HG02588 (cell line): Measurements from ENCODE around the gene ASTN2.

Experiments used
- ATAC-seq: cut with Tn5 transposase; IDR thresholded peaks from one replicate; pipeline ENCODE4 v1.9.1; 2021; ENCODE audit warnings: mild to moderate bottlenecking, moderate library complexity; ENCODE audit not compliant: unreplicated experiment

The ASTN2 gene

DNA sequence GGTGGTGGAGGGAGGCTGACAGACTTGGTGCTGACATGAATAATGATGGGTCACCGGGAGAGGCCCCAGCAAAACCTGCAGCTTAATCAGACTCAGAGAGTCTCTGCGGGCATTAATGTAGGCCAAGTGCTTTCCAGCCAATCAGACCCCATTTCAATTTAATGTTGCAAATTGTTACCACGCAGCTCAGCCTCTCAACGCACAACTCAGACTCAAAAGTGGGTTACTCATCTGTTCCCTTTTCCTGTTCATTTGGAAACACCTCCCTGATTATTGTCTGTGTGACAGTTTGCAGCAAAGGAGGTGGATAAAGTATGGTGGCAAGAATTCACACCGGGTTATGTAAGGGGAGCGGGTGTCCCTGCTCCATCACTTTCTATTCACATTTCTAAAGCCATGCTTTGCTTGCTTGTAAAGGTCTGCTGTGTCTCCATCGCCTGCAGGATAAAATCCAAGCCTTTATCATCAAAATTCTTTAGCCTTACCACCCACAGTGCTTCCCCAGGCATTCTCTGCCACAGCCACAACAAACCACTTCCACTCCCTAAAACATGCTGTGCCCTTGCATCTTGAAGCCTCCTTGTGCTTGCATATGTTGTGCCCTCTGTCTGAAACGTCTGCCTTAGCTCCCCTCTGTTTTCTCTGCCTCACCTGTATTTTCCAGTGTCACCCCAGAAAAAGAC, 156.5 kb downstream of the ASTN2 start:
- no peak for ATAC-seq

DNA sequence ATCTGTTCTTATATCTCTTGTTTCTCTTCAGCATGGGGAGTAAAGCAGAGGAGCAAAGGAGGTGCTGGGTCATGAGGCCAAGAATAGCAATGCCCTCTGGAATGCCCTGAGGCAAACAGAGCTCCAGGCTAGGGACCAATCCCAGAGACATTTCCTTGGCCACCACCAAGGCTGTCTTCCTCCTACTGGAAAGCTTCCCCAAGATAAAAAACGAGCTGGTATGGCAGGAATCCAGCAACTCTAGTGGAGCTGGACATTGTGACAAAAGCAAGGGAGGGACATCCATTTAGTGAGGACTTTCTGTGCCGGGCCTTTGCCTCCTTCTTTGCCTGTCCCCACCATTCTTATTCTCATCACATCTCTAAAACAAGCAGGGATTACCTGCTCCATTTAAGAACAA, 161.6 kb downstream of the ASTN2 start:
- ATAC-seq: no peak

DNA sequence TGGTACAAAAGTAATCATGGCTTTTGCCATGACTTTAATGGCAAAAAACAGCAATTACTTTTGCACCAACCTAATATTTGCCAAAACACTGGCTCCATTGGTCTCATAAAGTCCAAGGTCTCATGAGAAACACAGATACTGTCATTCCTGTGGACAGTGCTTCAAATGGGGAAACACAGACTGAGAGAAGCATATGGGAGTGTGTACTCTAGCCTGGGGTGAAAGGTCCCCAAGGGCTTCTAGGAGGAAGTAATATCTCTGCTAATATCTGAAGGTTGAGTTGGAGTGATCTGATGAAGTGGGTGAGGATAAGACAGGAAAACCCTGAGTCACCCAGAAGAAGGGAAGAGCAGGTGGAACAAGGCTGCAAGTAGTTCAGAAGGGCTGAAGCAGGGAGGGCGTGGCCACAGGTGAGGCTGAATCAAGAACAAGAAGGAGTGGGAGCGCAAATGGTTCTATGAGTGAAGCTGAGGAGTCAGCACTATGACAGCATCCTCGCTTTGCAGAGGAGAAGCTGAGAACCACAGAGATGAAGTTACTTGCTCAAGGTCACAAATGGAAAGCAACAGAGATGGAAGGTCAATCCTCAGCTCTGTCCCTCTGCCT, 164.1 kb downstream of the ASTN2 start:
- no peak for ATAC-seq

DNA sequence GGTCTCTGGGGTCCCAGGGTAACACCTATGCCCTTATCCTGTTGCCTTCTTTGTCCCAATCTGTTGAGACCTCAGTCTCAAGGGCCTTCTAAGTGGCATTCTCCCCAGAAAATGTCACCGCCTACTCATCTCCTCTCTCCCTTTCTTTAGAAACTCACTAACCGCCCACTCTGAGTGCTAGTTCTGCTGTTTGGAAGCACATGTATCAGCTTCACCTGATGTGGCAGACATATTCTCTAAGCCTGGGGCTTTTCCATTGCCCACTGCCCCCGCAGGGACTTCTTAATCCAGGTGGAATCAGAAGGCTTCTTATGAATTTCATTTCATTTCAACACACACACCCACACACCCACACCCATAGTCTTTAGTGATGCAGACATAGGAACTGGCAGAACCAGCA, 165.1 kb downstream of the ASTN2 start:
- ATAC-seq: no peak

DNA sequence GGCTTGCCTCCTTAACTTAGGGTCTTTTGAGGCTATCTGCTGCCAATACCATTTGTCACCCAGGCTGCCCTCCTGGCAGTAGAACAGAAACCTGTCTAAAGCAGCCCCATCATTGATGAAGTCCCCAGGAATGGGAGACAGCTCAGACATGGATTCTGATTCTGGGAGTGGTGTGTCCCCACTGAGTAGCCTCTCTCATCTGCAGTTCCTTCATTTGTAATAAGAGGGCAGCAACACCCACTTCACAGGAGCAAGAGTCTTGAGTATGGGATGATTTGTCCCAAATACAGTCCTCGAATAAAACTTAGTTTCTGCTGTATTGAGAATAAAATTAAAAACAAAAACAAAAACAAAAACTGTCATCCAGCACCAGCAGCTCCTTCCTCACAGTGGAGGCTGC, 167.6 kb downstream of the ASTN2 start:
- ATAC-seq: no peak

DNA sequence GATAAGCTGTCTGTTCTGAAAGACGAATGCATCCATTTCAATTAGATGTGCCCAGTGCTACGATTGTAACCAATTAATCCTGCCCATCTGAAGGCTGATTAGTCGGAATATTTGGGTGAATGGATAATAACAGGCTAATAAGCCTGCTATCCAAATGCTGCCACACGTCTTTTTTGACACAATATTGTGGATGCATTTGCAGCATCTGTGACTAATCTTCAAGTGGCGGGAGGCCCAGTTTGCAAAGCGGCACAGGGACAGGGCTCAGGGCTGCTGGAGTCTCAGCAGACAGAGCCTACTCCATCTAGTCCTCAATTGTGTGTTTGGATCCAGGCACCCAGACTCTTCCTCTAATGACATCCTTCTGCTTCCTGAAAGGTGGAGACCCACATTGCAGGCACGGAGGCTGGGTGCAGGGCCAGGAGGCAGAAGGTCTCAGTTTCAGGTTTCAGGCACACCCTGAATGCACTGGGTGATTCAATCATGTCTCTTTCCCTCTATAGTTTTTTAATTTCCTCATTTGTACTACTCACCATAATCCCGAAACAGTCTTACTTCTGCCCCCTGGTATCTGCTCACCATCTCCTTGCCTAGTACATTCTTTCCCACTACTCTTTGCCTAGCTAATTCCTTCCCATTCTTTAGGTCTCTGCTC, 169.6 kb downstream of the ASTN2 start:
- ATAC-seq: no peak

DNA sequence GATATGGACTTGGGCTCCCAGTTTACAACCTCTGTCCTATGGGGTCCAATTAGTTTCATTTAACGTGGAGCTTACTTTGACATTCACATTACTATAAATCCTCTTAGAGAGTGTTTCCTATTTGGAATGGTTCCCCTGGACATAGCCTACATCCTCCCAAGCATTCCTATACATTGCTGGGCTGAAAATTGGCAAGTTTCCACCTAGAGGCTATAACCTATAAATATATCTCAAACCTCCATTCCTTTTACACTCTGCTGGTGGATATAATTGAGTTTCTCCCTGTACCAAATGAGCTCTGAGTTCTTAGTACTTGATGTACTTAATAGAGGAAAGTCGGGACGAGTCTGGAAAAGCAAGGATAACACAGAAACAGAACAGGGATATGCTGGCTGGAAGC, 172.8 kb downstream of the ASTN2 start:
- no peak for ATAC-seq

DNA sequence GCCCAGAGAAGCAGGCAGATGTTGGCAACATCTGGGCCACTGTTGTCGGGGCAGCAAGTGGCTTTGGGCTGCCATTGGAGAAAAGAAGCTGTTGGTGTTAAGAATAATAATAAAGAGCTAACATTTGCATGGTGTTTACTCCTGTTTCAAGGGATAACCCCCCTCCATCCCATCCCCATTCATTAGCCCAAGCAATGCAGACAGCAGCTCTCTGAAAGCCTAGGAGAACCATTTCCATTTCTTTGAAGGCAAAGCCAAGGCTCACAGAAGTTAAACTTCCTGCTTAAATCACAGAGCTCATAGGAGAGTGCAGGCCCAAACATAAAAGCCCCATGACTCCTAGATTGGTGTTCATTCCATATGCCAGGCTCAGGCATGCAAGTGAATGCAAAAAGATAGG, 175.4 kb downstream of the ASTN2 start:
- ATAC-seq: no peak

DNA sequence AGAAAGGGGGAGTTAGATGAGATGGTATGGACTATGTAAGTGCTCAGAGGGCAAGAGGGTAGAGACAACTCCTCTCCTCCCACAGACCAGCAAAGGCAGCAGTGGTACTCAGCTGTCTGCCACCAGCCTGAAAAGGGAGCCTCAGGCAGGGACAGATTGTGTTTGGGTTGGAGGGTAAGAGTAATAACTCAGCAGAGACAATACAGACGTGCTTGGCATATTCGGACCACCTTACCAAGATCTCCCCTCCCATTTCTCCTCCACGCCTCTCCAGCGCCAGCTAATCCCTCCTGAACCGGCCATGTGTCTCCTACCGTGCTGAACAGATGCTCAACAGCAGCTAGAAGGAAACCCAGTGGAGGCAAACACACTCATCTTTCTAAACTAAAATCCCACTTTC, 180.8 kb downstream of the ASTN2 start:
- no peak for ATAC-seq

DNA sequence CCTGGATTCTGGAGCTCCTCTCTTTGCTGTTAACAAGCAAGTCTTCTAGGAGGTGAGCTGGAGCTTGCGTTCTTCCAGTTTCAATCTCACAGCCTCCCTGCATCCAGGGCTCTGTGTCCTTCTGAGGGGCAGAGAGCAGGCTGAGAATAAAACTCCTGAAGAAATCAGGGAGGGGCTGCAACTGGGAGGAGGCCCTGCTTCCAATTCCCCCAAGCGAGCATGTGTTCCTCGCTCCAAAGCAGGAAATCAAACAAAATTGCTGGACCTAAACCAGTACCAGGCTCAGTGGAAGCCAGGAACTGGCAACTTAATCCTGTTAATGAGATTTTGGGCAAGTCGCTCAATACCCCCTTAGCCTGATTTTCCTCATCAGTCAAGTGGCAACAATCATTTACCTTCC, 181.8 kb downstream of the ASTN2 start:
- ATAC-seq: no peak

DNA sequence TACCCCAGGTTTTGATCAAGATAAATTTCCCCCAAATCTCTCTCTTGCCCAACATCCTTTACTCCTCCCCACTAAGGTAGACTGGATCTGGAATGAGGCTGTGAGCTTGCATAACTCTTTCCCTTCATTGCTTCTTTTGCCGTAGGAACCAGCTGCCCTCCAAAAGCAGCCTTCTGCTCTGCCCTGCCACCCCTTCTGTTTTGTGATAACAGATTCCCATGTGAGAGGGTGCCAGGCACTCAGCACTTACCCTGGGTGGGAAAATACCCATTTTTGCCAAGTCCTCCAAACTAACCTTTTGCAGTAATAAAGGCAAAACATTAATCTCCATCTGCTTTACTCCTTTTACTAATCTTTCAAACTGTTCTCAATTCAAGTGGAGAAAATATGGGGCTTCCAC, 182.6 kb downstream of the ASTN2 start:
- ATAC-seq: no peak

DNA sequence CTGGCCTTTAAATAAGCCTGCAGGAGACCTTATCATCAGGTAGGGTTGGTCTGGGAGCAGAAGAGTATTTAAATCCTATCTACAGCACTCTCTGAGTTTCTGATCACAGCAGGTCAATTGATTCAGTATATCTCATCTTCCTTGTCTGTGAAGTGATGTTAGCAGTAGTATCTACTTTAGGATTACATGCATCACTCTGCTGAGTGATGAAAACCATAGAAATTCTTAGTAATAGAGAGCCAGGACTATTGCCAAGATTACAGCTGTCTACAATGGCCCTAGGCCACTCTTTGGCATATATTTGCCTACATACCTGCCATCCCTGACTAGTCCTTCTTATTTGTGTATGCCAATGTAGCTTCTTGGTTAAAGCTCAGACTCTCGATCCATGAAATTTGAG, 183.8 kb downstream of the ASTN2 start:
- no peak for ATAC-seq

DNA sequence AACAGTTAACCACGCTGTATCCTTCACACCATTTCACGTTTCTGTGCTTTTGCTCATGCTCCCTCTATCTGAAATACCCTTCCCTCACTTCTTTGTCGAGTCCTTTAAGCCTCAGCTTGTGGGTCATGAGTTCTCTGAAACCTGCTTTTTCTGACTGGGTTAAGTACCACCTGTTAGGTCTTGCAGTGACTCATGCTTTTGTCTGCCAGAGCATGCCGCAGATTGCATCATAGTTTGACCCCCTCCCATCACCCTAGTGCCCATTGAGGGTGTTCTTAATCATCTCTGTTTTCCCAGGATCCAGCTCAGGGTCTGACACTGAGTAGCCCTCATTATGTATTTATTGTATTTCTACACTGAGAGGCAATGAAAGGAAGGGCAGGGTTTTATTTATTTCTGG, 190.2 kb downstream of the ASTN2 start:
- no peak for ATAC-seq

DNA sequence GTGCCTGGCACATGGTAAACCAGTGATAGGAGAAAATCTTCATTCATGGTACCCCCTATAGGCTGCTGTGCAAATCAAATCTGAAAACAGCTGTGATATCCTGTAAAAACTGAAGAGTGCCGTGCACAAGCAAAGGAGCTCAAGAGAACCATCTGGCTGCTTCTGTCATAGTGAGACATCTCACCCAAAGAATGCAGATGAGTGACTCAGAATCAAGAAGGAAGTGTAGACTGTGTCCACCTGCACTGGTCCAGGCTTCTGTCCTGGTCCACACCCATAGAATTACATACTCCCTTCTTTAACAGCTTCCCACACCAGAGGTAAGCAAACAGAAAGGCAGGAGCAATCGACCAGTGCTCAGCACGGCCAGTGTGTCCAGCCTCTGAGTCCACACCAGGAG, 195.9 kb downstream of the ASTN2 start:
- ATAC-seq: no peak

DNA sequence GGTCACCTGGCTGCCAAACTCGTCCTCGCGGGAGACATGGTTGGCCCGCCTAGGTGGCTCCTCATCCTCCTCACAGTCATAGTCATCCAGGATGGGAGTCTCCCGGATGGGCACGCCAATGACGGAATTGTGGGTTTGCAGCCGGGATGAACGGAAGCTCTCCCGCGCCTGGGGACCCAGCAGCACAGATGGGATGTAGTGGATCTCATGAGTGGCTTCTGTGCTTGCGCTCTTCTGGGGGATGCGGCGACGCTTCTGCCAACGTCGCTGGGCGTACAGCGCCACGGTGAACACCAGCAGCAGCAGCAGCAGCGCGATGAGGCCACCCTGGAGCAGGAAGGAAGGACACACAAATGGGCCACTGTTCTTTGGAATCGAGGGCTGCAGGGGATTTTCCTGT, 200.4 kb downstream of the ASTN2 start:
- ATAC-seq: no peak

DNA sequence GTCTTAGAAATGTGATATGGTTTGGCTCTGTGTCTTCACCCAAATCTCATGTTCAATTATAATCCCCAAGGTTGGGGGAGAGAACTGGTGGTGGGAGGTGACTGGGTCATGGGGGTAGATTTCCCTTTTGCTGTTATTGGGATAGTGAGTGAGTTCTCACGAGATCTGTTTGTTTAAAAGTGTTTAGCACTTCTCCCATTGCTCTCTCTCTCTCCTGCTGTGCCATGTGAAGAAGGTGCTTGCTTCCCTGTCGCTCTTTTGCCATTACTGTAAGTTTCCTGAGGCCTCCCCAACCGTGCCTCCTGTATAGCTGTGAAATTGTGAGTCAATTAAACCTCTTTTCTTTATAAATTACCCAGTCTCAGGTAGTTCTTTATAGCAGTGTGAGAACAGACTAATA, 203.6 kb downstream of the ASTN2 start:
- no peak for ATAC-seq

DNA sequence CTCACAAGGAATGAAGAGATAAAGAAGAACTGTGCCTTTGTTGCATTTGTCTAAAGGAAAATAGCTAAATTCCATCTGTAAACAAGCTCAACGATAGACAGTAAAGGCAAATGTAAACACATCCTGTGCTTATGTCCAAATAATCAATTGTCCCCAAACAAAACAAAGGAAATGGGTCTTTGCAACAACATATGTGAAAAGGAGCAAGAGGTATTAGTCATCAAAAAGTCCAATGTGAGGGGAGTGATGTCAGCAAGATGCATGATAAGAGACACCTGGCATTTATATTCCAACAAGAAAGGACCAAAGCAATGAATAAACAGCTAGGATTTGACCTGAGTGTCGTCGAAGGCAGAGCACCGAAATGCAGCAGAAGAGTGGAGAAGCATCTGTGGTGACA, 209.1 kb downstream of the ASTN2 start:
- ATAC-seq: no peak

DNA sequence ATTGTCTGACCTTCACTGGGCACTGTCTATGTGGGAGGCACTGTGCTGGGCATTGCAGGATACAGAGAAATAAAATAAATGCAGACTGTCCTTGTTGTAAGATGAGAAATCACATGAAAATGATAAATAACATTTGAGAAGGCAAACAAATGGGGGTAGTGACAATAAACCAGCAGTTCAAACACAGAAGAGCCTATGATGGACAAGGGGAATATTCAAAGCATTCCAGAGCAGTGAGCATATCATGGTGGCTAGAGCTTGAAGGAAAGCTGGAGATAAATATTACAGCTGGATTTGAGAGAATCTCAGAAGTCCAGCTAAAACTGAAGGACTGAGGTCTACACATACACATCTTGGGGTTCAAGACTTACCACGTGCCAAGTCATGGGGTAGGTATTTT, 209.9 kb downstream of the ASTN2 start:
- ATAC-seq: no peak

DNA sequence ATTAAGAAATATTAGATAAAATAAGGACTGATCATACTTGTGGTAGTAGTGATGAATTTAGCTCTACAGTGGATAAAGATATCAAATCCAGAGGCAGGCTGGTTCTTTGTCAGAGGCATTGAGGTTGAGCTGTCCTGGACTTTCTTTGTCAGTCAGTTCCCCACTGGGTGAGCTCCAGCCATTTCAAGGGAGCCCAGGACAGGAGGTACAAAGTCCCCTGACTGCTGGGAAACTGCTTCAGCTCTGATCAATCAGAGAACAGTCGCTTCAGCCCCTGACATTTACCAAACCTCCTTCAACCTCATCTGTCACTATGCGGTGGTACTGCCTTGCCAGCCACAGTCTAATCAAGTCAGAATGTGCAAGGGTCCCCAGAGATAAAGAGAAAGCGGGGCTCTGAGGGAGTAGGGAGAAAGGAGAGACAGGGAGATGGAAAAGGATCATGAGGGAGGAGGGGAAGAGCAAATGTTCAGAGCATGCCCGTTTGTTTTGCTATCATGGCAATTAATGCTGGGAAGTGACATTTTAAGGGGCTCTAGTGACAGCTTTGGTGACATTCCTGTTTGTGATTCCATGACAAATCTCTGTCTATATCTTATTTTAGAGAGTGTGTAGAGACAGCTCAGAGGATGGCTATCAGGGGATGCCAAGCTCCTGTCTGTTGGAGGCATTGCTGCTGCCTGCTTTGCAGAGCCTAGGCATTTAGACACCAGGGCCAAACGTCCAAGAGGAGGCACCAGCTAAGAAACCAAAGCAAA, 223.2 kb downstream of the ASTN2 start:
- no peak for ATAC-seq

DNA sequence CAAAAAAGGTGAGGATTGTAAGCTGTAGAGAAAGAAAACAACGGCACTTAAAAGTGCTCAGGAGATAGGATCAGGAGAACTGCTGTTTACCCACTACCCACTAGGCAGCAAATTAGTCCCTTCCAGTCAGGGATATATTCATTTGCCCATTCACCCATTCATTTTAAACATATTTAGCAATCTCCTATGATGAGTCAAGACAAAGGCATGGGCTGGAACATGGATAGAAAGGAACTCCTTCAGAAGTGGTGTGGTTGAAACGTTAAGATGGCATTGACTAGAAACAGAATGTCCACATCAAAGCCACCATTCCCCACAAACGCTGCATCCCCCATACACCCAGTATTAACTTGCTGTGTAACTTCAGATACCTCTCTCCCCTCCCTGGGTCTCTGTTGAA, 225.7 kb downstream of the ASTN2 start:
- no peak for ATAC-seq

DNA sequence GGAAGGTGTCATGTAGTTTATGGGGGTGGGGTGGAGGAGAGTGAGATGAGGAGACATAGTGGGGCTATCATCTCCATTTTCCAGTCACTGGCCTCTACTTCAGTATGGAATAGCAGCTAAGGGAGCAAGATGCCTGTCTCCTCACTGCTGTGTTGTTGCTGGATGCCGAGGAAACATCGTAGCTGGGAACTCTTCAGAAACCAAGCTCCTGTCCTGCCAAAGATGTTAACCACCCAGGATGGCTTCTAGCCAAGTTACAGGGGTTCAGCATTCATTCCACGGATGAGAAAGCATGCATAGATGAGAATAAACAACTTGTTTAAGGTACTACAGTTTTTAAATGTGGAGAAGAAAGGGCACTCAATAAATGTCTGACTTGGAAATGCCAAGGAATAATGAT, 226.5 kb downstream of the ASTN2 start:
- ATAC-seq: no peak

DNA sequence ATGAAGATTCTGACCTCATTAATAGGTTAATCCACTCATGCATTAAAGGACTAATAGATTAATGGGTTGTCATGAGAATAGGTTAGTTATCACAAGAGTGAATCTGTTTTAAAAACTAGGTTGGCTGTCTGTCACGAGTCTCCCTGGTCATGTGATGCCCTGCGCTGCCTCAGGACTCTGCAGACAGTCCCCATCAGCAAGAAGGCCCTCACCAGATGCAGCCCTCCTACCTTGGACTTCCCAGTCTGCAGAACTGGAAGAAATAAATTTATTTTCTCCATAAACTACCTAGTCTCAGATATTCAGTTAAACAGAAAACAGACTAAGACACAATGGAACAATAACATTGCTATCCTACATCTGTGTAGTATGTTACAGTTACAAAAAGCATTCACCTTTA, 227.4 kb downstream of the ASTN2 start:
- no peak for ATAC-seq
